Measurements from ENCODE around the gene TPRA1. TPM values are rescaled to one million over a fixed set of nuclear protein-coding genes. Genes with fewer than 3 reads are reported as not detected.

Gene TPRA1
- total RNA-seq, 1 donor from 2014 or later = 21.2 TPM

- Mint-ChIP-seq H3K9me3 (ENCODE audit: unreplicated experiment) (no peaks in the 10 kb centered on the region), H3K27ac (ENCODE audit: unreplicated experiment) (no peak overlapping the region), H3K27me3 (ENCODE audit: unreplicated experiment) (no peaks in the 10 kb centered on the region), H3K4me3 (ENCODE audit: unreplicated experiment) (no peak overlapping the region), H3K36me3 (ENCODE audit: unreplicated experiment) (no peaks in the 10 kb centered on the region), H3K4me1 (ENCODE audit: low read depth, unreplicated experiment) (peaks cover 9% of the 10 kb centered on the region)
- no peak for DNase-seq
- TF ChIP-seq, protein P1, sequence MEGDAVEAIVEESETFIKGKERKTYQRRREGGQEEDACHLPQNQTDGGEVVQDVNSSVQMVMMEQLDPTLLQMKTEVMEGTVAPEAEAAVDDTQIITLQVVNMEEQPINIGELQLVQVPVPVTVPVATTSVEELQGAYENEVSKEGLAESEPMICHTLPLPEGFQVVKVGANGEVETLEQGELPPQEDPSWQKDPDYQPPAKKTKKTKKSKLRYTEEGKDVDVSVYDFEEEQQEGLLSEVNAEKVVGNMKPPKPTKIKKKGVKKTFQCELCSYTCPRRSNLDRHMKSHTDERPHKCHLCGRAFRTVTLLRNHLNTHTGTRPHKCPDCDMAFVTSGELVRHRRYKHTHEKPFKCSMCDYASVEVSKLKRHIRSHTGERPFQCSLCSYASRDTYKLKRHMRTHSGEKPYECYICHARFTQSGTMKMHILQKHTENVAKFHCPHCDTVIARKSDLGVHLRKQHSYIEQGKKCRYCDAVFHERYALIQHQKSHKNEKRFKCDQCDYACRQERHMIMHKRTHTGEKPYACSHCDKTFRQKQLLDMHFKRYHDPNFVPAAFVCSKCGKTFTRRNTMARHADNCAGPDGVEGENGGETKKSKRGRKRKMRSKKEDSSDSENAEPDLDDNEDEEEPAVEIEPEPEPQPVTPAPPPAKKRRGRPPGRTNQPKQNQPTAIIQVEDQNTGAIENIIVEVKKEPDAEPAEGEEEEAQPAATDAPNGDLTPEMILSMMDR (IDR thresholded peaks at IDR 0.05; ENCODE audit: partially characterized antibody, unreplicated experiment) = no peak
These were observed 47.0 kb upstream of the TPRA1 start for GRCh38 chr3:127637546-127637945.

GRCh38 chr3:127634653-127635052, 44.1 kb upstream of the TPRA1 start:
- Mint-ChIP-seq H3K36me3 (ENCODE audit: unreplicated experiment) (peaks cover 3% of the 10 kb centered on the region), H3K27me3 (ENCODE audit: unreplicated experiment) (peaks cover 8% of the 10 kb centered on the region), H3K27ac (ENCODE audit: unreplicated experiment) (no peak overlapping the region), H3K4me1 (ENCODE audit: low read depth, unreplicated experiment) (peaks cover 33% of the 10 kb centered on the region), H3K4me3 (ENCODE audit: unreplicated experiment) (no peak overlapping the region), H3K9me3 (ENCODE audit: unreplicated experiment) (peaks cover 13% of the 10 kb centered on the region)
- no peak for DNase-seq
- TF ChIP-seq, protein P1 (IDR thresholded peaks at IDR 0.05; ENCODE audit: partially characterized antibody, unreplicated experiment) = no peak

- Mint-ChIP-seq H3K36me3 (ENCODE audit: unreplicated experiment) (peaks cover 3% of the 10 kb centered on the region), H3K4me1 (ENCODE audit: low read depth, unreplicated experiment) (peaks cover 28% of the 10 kb centered on the region), H3K9me3 (ENCODE audit: unreplicated experiment) (peaks cover 20% of the 10 kb centered on the region), H3K27me3 (ENCODE audit: unreplicated experiment) (peaks cover 16% of the 10 kb centered on the region), H3K4me3 (ENCODE audit: unreplicated experiment) (peak overlapping the region; percentile 93), H3K27ac (ENCODE audit: unreplicated experiment) (peak overlapping the region; percentile 13)
- TF ChIP-seq, protein P1 (IDR thresholded peaks at IDR 0.05; ENCODE audit: partially characterized antibody, unreplicated experiment) = no peak
- DNase-seq = no peak
These were observed 41.7 kb upstream of the TPRA1 start for GRCh38 chr3:127632035-127632820.

- Mint-ChIP-seq H3K27ac (ENCODE audit: unreplicated experiment) (peak overlapping the region; percentile 88), H3K36me3 (ENCODE audit: unreplicated experiment) (peaks cover 3% of the 10 kb centered on the region), H3K4me3 (ENCODE audit: unreplicated experiment) (peak overlapping the region; percentile 93), H3K4me1 (ENCODE audit: low read depth, unreplicated experiment) (peaks cover 27% of the 10 kb centered on the region), H3K27me3 (ENCODE audit: unreplicated experiment) (peaks cover 16% of the 10 kb centered on the region), H3K9me3 (ENCODE audit: unreplicated experiment) (peaks cover 20% of the 10 kb centered on the region)
- TF ChIP-seq, protein P1 (IDR thresholded peaks at IDR 0.05; ENCODE audit: partially characterized antibody, unreplicated experiment) = no peak
- DNase-seq = peak; percentile 48
These were observed 40.5 kb upstream of the TPRA1 start for GRCh38 chr3:127630811-127631714.

Measured in glutamatergic neuron (in vitro differentiated cells).